Measurements from ENCODE around the gene CACNG8.
A peak's percentile ranks its signal among the peaks of the same experiment; 100 is the strongest.
"Not testable (repeated sequence)": the region's sequence is repeated elsewhere in the genome, so short reads cannot be mapped to it uniquely, and the experiment has no call there.

The CACNG8 gene

DNA sequence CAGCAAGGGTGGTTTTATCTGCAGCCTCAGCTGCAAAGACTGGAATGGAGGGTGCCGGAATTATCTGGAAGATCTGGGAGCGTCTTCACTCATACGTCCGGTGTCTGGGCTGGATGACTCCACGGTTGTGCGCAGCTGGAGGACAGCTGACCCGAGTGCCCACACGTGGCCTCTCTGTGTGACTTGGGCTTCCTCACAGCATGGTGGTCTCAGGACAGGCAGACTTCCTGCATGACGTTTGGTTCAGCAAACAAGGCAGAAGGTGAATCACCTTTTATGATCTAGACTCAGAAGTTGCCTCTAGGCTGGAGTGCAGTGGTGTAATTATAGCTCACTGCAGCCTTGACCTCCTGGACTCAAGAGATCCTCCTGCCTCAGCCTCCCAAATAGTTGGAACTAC is 61.9 kb downstream of the CACNG8 start:
- TF ChIP-seq, protein P1, sequence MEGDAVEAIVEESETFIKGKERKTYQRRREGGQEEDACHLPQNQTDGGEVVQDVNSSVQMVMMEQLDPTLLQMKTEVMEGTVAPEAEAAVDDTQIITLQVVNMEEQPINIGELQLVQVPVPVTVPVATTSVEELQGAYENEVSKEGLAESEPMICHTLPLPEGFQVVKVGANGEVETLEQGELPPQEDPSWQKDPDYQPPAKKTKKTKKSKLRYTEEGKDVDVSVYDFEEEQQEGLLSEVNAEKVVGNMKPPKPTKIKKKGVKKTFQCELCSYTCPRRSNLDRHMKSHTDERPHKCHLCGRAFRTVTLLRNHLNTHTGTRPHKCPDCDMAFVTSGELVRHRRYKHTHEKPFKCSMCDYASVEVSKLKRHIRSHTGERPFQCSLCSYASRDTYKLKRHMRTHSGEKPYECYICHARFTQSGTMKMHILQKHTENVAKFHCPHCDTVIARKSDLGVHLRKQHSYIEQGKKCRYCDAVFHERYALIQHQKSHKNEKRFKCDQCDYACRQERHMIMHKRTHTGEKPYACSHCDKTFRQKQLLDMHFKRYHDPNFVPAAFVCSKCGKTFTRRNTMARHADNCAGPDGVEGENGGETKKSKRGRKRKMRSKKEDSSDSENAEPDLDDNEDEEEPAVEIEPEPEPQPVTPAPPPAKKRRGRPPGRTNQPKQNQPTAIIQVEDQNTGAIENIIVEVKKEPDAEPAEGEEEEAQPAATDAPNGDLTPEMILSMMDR (IDR thresholded peaks at IDR 0.05; ENCODE audit: control extremely low read depth, extremely low read depth, low read depth, missing control alignments), result no peak
- ChIA-PET CTCF (interaction anchor here (0.9 to 5.2 kb wide), 14 partner anchors 8 to 829 kb away, joined by 3 to 36 read pairs (median 5); no protein-coding TSS in a partner anchor), POLR2A (no interaction called here)
- DNase-seq (ENCODE audit: extremely low spot score), result no peak

DNA sequence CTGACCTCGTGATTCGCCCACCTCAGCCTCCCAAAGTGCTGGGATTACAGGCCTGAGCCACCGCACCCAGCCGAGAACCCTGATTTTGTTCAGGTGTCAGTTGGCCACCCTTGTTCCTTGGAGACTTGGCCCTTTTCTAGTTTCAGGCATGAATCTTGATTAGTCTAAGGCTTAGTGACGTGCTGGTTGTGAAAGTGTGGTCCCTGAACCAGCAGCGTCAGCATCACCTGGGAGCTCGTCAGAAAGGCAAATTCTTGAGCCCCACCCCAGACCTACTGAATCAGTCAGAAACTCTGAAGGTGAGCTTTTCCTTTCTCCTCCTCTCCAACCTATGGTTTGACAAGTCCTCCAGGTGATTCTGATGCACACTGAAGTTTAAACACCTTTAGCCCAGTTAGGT is 63.9 kb downstream of the CACNG8 start:
- ChIA-PET CTCF (interaction anchor here (0.9 to 5.2 kb wide), 5 partner anchors 9 to 234 kb away, joined by 3 to 36 read pairs (median 4); no protein-coding TSS in a partner anchor), POLR2A (no interaction called here)
- TF ChIP-seq, protein P1 (IDR thresholded peaks at IDR 0.05; ENCODE audit: control extremely low read depth, extremely low read depth, low read depth, missing control alignments), result no peak
- no peak for DNase-seq (ENCODE audit: extremely low spot score)

DNA sequence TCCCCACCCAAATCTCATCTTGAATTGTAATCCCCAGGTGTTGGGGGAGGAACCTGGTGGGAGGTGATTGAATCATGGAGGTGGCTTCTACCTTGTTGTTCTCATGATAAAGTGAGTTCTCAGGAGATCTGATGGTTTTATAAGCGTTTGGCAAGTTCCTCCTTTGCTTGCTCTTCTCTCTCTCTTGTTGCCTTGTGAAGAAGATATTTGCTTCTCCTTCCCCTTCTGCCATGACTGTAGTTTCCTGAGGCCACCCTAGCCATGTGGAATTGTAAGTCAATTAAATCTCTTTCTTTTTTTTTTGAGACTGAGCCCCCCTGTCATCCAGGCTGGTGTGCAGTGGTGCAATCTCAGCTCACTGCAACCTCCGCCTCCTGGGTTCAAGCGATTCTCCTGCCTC is 66.6 kb downstream of the CACNG8 start:
- no peak for DNase-seq (ENCODE audit: extremely low spot score)
- ChIA-PET CTCF (interaction anchor here (0.7 to 2.8 kb wide), 11 partner anchors 12 to 831 kb away, joined by 3 to 15 read pairs (median 4); partner anchors contain the start of gene MYADM), POLR2A (no interaction called here)
- TF ChIP-seq, protein P1 (IDR thresholded peaks at IDR 0.05; ENCODE audit: control extremely low read depth, extremely low read depth, low read depth, missing control alignments), result no peak

DNA sequence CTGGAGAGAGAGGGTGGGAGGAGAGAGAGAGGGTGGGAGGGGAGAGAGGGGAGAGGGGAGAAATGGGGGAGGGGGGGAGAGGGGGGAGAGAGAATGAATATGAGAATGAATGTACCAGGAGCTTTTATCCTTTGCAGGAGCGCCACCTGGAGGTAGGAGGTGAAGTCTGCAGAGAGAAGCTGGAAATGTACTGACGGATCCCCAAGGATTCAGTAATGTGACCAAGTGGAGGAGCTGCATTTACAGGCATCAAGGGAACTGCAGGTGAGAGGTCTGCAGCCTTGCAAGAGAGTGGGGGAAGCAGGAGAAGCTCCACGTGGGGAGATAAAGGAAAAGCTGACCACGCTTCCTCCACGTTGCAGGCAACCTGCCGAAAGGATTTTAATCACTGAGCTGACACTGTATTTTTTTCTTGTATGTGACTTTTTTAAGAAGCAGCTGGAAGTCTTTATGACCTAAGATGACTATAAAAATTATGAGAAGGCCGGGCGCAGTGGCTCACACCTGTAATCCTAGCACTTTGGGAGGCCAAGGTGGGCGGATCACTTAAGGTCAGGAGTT is 67.3 kb downstream of the CACNG8 start:
- ChIA-PET POLR2A (no interaction called here), CTCF (interaction anchor here (0.7 to 2.8 kb wide), 18 partner anchors 8 to 832 kb away, joined by 3 to 15 read pairs (median 4); partner anchors contain the start of gene MYADM)
- DNase-seq (ENCODE audit: extremely low spot score), result peak; percentile 41
- TF ChIP-seq, protein P1 (IDR thresholded peaks at IDR 0.05; ENCODE audit: control extremely low read depth, extremely low read depth, low read depth, missing control alignments), result peak; percentile 49

DNA sequence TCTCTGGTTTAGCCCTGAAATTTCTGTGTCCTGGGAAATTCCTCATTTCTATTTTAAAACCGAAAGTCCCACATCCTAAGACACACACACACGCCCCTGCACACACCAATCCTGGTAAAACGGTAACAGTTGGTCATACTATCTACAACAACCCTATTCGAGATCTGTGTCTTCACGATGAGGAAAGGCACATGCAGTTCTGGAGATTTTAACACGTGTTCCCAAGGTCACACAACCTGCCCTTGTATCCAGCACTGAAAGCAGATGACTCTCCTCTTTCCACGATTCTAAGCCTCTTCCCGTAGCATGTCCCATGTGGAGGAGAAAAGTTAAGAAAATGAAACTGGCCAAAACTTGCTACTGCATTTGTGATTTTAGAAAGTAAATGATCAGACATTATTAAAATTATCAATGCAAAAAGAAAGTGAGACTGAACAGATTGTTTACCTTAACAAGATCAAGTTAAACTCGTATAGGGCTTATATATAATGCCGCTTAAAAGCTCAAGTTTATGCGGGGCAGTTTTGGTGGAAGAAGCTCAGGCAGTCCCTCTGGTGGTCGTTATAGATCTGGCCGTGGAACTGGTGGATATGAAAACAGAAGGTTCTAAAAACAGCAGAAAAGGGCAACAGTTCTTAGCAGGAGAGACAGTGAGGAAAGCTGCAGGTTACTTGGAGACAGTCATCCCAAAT is 68.3 kb downstream of the CACNG8 start:
- TF ChIP-seq, protein P1 (IDR thresholded peaks at IDR 0.05; ENCODE audit: control extremely low read depth, extremely low read depth, low read depth, missing control alignments), result no peak
- POLR2A ChIA-PET, result no interaction called here
- CTCF ChIA-PET, result interaction anchor here (1.0 to 2.1 kb wide), 6 partner anchors 8 to 835 kb away, joined by 3 to 13 read pairs (median 4); no protein-coding TSS in a partner anchor
- no peak for DNase-seq (ENCODE audit: extremely low spot score)

DNA sequence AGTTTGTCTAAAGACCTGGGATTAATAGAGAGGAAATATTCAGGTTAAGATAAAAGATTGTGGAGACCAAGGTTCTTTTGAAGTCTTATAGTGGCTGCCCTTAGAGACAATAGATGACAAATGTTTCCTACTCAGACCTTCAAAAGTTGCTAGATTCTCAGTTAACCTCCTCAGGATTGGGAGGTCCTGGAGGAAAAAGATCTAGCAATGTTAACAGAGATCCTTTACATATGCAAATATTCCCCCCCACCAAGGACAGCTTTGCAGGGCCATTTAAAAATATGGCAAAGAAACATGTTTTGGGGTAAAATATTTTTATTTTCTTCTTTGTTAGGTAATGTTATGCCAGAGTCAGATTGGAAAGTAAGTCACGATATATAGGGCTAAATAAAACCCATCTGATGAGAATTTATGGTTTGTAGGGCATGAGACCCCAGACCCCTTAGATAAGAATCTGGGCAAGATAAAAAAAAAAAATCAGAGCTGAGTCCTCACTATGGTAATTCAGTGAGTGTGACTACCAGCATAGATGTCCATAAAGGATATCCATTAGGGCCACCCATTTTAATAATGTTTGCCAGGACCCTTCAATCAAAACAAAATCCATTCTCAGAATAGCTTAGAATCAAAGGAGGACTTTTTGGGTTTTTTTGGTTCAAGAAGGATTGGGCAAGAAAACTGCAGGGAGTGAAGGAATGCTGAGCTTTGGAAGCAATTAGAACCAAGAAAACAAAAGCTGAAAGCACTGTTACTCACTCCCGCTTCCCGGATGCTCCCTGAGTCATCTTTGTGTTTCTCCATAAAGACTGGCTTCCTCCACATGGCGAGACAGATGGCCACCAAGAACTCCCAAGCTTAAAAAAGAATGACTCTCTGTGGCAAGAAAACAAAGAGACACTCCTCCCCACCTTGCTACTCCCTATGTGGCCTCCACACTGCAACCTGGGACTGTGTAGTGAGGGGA is 72.8 kb downstream of the CACNG8 start:
- ChIA-PET POLR2A (no interaction called here), CTCF (interaction anchor here (0.9 to 3.5 kb wide), 4 partner anchors 9 to 243 kb away, joined by 3 to 16 read pairs (median 4); no protein-coding TSS in a partner anchor)
- TF ChIP-seq, protein P1 (IDR thresholded peaks at IDR 0.05; ENCODE audit: control extremely low read depth, extremely low read depth, low read depth, missing control alignments), result no peak
- DNase-seq (ENCODE audit: extremely low spot score), result no peak

DNA sequence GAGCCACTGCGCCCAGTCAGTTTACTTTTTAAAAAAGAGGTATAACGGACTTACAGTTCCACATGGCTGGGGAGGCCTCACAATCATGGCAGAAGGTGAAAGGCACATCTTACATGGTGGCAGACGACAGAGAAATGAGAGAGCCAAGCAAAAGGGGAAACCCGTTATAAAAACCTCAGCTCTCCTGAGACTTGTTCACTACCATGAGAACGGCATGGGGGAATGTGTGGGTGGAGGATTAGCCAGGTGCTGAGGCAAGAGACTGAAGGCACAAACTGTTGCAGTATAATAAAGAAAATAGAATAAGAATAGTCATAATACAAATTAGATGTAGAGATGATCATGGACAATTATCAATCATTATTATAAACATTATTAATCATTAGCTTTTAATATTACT is 73.8 kb downstream of the CACNG8 start:
- POLR2A ChIA-PET; DNase-seq (ENCODE audit: extremely low spot score): not testable (repeated sequence)
- CTCF ChIA-PET, result interaction anchor here (1.0 to 3.5 kb wide), 2 partner anchors 10 to 13 kb away, joined by 4 to 16 read pairs; no protein-coding TSS in a partner anchor
